GM12892 (cell line): Measurements from ENCODE around the gene GAL3ST3.

Experiments used
- DNase-seq: peaks from one replicate; pipeline ENCODE4 v3.0.0; 2011; ENCODE audit not compliant: insufficient read length
- FAIRE-seq: peaks from 2 replicates; lab custom pipeline; 2011; peaks lifted over from hg19 to GRCh38; lab: Jason Lieb, UNC
- POLR2A ChIP-seq: IDR thresholded peaks from 2 replicates; pipeline ENCODE4 v1.6.1; 2011; ENCODE audit warnings: low read depth, low read length, control low read depth
- POLR2AphosphoS5 ChIP-seq: IDR thresholded peaks from 2 replicates; pipeline ENCODE4 v1.6.1; 2011; ENCODE audit warnings: low read depth, low read length, control low read depth
- TAF1 ChIP-seq: IDR thresholded peaks from 2 replicates; pipeline ENCODE4 v1.6.1; 2011; ENCODE audit warnings: low read depth, mild to moderate bottlenecking, control low read depth, low read length, borderline replicate concordance

The GAL3ST3 gene

GRCh38 chr11:66067640-66068039, 18.7 kb upstream of the GAL3ST3 start:
- TF ChIP-seq POLR2A (no peak), TAF1 (no peak), POLR2AphosphoS5 (no peak)
- DNase-seq, result no peak

GRCh38 chr11:66066751-66067150, 17.8 kb upstream of the GAL3ST3 start:
- DNase-seq, result no peak
- TF ChIP-seq TAF1 (no peak), POLR2AphosphoS5 (no peak), POLR2A (no peak)
- no peak for FAIRE-seq

More at GRCh38 chr11:66067640-66068039, 18.7 kb upstream of the GAL3ST3 start:
- no peak for FAIRE-seq

GRCh38 chr11:66064571-66064970, 15.6 kb upstream of the GAL3ST3 start:
- DNase-seq (no peak), FAIRE-seq (no peak)
- no peak for TF ChIP-seq TAF1
- TF ChIP-seq POLR2AphosphoS5, result no peak
- no peak for TF ChIP-seq POLR2A

GRCh38 chr11:66063900-66064299, 14.9 kb upstream of the GAL3ST3 start:
- no peak for DNase-seq
- TF ChIP-seq POLR2A, result no peak
- no peak for TF ChIP-seq POLR2AphosphoS5
- TF ChIP-seq TAF1, result no peak
- no peak for FAIRE-seq

GRCh38 chr11:66062408-66062807, 13.4 kb upstream of the GAL3ST3 start:
- no peak for FAIRE-seq
- no peak for DNase-seq
- no peak for TF ChIP-seq POLR2AphosphoS5

GRCh38 chr11:66061268-66061667, 12.3 kb upstream of the GAL3ST3 start:
- FAIRE-seq (no peak), DNase-seq (no peak)
- TF ChIP-seq POLR2AphosphoS5 (no peak), POLR2A (no peak), TAF1 (no peak)

- TF ChIP-seq POLR2AphosphoS5 (no peak), TAF1 (no peak), POLR2A (no peak)
- DNase-seq (no peak), FAIRE-seq (no peak)
These were observed 11.2 kb upstream of the GAL3ST3 start for GRCh38 chr11:66059966-66060680.

- no peak for TF ChIP-seq POLR2AphosphoS5
- TF ChIP-seq POLR2A, result no peak
- TF ChIP-seq TAF1, result no peak
- DNase-seq (no peak), FAIRE-seq (no peak)
These were observed 7.5 kb upstream of the GAL3ST3 start for GRCh38 chr11:66056501-66056900.

GRCh38 chr11:66055021-66055420, 6.1 kb upstream of the GAL3ST3 start:
- DNase-seq (no peak), FAIRE-seq (no peak)
- TF ChIP-seq POLR2A (no peak), POLR2AphosphoS5 (no peak), TAF1 (no peak)

- TF ChIP-seq TAF1, result no peak
- TF ChIP-seq POLR2AphosphoS5, result no peak
- TF ChIP-seq POLR2A, result no peak
- no peak for DNase-seq
- FAIRE-seq, result no peak
These were observed 3.7 kb upstream of the GAL3ST3 start for GRCh38 chr11:66052664-66052982.

GRCh38 chr11:66051766-66052663, 3.1 kb upstream of the GAL3ST3 start, which contains the start of gene SF3B2:
Gene SF3B2, plus strand, starts transcription at chr11:66052364. Its CDS starts 21 bp downstream, at chr11:66052385.
- DNase-seq (peak; percentile 98), FAIRE-seq (peak; percentile 100)
- peak; percentile 81 for TF ChIP-seq POLR2AphosphoS5
- peak; percentile 95 for TF ChIP-seq TAF1
- peak; percentile 96 for TF ChIP-seq POLR2A

GRCh38 chr11:66051371-66051765, 2.4 kb upstream of the GAL3ST3 start:
- FAIRE-seq (peak; percentile 30), DNase-seq (no peak)
- TF ChIP-seq POLR2A, result no peak
- TF ChIP-seq POLR2AphosphoS5, result no peak
- TF ChIP-seq TAF1, result no peak
